Occipital lobe (tissue), 3 donors: Measurements from ENCODE around the gene TYW1. TPM values are rescaled to one million over a fixed set of nuclear protein-coding genes. Genes with fewer than 3 reads are reported as not detected.
"Not testable (repeated sequence)": the region's sequence is repeated elsewhere in the genome, so short reads cannot be mapped to it uniquely, and the experiment has no call there.

ENCODE experiments used
- DNase-seq: peaks from one replicate; lab custom pipeline; 2025; lab: John Stamatoyannopoulos, UW
- small RNA-seq: library from RNA; depleted of rRNA; stranded (forward); fragments of <200 nt; gene quantifications from one replicate; pipeline ENCODE3, GENCODE V24; 2014
- total RNA-seq: library from RNA; depleted of rRNA; stranded (reverse); fragments of >200 nt; gene quantifications from one replicate; pipeline ENCODE4 v1.2.3, GENCODE V29; 2014

Gene TYW1
- total RNA-seq, 1 donor from 2014 or later, result 13.9 TPM

DNA sequence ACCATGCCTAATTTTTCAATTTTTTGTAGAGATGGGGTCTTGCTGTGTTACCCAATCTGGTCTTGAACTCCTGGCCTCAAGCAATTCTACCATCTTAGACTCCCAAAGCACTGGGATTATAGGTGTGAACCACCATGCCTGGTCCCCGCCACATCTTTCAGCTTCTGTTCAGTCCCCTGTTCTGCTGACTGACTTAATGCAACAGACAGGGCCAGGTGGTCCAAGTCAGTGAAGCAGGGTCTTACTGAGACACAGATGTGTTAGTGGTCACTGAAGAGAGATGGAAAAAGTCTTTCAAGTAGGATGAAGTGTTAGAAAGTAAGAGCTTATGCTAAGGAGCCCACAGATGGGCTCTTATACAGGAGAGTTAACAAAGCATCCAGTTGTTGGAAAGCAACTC lies 246.2 kb downstream of the TYW1 start:
- DNase-seq, result not testable (repeated sequence)

DNA sequence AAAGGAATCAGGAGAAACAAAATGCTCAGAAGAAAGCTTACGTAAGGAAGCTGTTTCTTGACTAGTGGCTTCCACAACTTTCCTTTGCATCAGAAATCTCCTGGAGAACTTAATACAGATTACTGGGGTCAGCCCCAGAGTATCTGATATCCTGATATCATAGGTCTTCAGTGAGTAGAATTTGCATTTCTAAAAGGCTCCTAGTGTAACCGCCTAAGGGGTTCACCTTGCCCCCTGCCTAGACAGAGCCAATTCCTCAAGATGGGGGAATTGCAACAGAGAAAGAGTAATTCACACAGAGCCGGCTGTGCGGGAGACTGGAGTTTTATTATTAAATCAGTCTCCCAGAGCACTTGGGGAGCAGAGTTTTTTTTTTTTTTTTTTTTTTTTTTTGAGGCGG lies 251.7 kb downstream of the TYW1 start:
- not testable (repeated sequence) for DNase-seq

DNA sequence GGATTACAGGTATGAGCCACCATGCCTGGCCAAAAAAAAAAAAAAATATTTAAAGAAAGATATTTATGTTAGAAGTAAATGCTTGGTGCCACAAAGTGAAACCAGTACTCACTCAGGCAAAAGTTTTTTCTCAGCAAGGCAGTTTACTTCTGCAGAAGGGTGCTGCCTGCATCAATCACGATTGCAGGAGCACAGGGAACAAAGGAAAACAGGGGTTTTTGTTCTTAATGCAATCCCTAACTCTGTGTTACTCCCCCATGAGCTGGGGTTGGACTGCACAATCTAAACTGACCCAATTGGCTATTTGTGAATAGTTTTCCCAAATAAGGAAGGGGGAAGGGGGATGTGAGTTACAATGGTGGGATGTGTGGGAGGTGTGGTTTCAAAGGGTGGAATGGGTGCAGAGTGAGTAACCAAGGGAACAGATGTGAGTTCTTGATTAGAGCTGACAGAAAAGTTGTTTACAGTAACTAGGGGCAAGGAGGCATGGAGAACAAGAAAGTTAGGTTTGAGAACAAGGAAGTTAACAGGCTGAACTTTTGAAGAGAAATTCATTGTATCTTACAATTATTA lies 255.4 kb downstream of the TYW1 start:
- DNase-seq, result no peak

DNA sequence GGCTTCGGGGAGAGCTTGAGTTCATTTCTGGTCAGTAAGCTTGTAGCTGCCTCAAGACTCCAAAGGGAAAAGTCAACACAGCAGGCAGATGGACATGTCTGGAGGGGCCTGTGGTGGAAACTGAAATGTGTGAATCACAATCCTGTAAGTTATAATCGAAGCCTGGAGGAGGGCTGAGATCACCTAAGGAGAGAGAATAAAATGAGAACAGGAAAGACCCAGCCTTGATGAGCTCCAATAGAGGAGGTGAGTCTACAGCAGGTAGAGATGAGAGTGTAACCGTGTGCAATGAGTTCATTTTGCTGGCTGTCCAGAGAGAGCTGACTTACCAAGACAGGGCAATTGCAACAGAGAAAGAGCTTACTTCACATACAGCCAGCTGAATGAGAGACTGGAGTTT lies 258.4 kb downstream of the TYW1 start:
- DNase-seq, result not testable (repeated sequence)

DNA sequence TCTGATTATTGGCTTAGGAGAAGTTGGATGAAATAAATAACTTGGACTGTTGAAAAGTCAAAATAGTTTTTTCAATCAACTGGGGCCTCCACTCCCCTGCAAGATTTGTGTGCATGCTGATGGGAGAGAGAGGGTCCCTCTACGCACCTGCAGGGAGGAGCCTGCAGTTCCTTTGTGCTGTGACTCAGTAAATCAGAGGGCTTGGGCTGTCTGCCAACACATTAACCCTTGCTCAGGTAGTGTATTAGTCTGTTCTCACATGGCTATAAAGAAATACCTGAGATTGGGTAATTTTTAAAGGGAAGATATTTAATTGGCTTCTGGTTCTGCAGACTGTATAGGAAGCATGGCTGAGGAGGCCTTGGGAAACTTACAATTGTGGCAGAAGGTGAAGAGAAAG lies 261.1 kb downstream of the TYW1 start:
- not testable (repeated sequence) for DNase-seq

DNA sequence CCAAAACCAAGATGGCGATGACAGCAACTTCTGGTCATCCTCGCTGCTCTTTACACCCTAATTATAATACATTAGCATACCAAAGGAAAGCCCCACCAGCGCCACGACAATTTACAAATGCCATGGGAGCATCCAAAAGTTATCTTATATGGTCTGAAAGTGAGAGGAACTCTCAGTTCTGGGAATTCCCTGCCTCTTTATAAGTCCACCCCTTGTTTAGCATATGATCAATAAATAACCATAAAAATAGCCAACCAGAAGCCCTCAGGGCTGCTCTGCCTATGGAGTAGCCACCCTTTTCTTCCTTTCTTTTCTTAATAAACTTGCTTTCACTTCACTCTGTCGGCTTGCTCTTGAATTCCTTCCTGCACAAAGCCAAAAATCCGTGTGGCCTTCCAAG lies 262.7 kb downstream of the TYW1 start:
- not testable (repeated sequence) for DNase-seq

DNA sequence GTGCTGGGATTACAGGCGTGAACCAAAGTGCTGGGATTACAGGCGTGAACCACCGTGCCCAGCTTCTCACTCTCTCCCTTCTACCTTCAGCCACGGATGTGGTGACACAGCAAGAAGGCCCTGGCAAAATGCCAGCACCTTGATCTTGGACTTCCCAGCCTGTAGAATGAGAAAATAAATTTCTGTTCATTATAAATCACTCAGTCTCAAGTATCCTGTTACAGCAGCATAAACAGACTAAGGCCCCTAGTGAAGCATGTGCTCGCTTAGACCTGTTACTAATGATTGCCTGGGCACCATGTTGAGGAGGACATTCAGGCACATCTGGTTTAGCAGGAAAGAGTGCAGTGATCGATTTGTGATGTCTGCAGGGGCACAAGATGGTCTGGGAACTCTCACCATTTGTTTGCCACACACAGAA lies 263.5 kb downstream of the TYW1 start:
- not testable (repeated sequence) for DNase-seq

DNA sequence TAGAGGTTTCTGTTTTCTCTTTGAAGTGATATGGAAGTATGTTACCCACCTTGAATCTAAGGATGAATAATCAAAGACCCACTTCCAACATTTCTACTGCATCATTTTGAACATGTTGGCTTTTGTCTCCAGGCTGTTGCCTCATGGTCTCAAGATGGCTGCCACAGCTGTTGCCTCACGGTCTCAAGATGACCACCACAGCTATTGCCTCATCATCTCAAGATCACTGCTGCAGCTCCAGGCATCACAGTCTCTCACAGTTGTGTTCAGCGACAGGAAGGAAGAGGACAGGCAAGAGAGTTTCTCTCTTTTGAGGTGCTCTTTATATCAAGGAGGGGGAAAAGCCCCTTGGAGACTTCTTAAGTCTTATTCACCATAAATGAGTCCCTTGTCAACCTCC lies 267.4 kb downstream of the TYW1 start:
- not testable (repeated sequence) for DNase-seq

DNA sequence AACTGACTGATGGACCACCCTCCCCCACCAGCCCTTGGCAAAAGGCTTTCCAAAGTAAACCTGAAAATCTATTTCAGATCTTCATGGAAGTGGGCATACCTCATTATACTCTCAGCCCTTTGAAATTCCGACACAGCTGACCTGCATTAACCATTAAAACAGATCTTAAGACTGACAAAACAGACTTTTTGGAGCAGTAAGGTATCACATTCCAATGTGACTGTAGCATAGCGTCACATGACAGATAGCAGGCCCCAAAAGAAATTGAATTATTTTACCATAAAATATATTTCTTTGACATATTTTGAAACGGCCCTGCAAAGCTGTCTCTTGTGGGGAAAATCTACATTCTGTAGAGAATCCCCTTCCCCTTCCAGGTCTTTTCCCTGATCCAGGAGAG lies 269.4 kb downstream of the TYW1 start:
- DNase-seq, result not testable (repeated sequence)

DNA sequence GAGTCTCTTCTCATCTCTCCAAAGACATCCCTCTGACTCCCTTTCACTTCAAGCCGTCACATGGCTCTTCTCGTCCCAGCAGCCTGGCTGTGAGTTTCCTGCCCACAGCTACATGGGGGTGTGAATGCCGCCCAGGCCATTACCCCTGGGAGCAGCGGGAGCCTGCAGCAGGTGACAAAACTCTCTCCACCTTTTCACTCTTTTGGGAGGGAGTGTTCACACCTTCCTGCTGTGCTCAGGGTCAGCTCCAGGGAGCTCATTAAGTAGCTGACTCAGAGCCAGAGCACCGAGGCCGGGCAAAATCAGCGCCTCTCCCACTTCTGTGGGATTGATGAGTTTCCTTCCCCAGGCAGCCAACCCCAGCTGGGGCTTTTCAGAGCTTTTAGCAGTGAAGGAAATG lies 271.3 kb downstream of the TYW1 start:
- DNase-seq, result no peak

DNA sequence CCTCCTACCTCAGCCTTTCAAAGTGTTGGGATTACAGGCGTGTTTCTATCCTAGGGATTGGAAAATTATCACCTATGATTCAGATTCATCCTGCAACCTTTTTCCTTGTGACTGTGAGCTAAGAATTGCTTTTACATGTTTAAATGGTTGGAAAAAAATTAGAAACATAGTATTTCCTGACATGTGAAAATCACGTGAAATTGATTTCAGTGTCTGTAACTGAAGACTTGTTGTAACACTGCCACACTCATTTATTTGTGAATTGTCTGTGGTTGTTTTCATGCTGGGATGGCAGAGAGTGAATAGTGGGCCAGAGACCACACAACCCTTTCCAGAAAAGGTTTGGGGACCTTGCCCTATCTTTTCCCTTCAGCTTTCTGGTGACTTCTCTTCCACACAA lies 273.3 kb downstream of the TYW1 start:
- not testable (repeated sequence) for DNase-seq

Small RNAs within 50 kb of the gene (small RNA-seq; reads per million reads assigned to genes)
- gene AC073089.1, result not detected
- not detected for gene MIR4650-1
- gene RN7SL43P, result not detected

Other genes with a start within 250 kb of the TYW1 start
- gene TMEM248, start 75.6 kb upstream of the TYW1 start, total RNA-seq, result 54.4 TPM
- gene SBDS, start 1.2 kb upstream of the TYW1 start, total RNA-seq, result 52.4 TPM